Measurements from ENCODE around the gene PIK3AP1. TPM values are rescaled to one million over a fixed set of nuclear protein-coding genes. Genes with fewer than 3 reads are reported as not detected.
"Not testable (repeated sequence)": the region's sequence is repeated elsewhere in the genome, so short reads cannot be mapped to it uniquely, and the experiment has no call there.

Gene PIK3AP1
- total RNA-seq, 2 experiments from 2014 or later = 8.7 to 11.5 TPM

DNA sequence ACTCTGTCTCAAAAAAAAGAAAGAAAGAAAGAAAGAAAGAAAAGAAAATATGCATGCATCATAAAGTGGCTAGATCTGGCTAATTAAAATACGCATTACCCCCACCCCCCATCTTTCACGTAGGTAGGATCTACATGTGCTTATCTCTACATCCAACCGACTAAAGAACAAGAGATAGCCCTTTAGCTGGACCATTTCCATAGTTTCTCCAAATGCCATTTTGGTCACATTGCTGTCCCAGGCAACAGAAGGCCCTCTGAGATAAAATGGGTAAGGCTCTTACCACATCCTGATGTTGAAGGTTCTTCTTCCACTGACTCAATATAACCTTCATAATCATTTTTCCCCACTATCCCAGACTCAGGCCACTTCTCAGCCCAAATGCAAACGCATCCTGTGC lies 31.5 kb downstream of the PIK3AP1 start:
- CTCF ChIA-PET = no interaction called here
- no peak overlapping the region for H3K27ac Mint-ChIP-seq
- H3K36me3 Mint-ChIP-seq = no peaks in the 10 kb centered on the region

DNA sequence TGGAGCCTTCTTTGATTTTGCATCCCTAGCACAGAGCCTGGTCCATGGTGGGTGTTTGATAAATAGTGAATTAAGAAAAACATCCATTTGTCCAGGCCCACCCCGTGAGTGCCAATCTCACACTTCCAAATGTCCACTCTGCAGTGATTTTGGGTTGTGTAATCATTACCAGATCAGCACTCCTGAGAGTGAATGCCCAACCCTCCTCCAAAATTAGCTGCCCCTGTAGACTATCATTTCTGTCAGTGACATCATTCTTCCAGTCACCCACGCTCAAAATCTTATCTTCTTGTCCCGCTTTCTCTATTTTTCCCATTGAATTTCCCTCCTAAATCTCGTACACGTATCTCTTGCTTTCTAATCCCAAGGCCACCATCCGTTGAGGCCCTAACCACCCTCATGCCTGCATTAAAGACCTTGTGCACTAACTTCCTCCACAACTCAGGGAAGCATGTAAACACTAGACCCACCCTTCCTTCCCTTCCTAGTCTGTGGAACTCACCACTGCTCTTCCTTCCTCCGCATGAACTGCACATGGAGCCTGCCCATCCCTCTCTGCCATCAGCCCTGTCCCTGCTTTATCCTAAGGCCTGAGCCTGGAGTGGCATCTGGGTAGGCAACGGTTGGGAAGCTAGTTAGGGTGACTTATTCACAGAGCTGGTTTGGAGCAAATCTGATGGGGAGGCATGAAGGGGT lies 32.8 kb downstream of the PIK3AP1 start:
- Mint-ChIP-seq H3K4me1 (peaks cover 29% of the 10 kb centered on the region), H3K27me3 (peaks cover 1% of the 10 kb centered on the region), H3K36me3 (no peaks in the 10 kb centered on the region), H3K27ac (no peak overlapping the region), H3K4me3 (no peak overlapping the region), H3K9me3 (ENCODE audit: low read depth) (no peaks in the 10 kb centered on the region)
- CTCF ChIA-PET = no interaction called here
- no peak for ATAC-seq
- no peak for DNase-seq

More for the DNA sequence above, 31.5 kb downstream of the PIK3AP1 start:
- no peaks in the 10 kb centered on the region for H3K27me3 Mint-ChIP-seq
- no peak for ATAC-seq
- no peak overlapping the region for H3K4me3 Mint-ChIP-seq
- no peaks in the 10 kb centered on the region for H3K9me3 Mint-ChIP-seq (ENCODE audit: low read depth)
- no peak for DNase-seq
- peaks cover 38% of the 10 kb centered on the region for H3K4me1 Mint-ChIP-seq

DNA sequence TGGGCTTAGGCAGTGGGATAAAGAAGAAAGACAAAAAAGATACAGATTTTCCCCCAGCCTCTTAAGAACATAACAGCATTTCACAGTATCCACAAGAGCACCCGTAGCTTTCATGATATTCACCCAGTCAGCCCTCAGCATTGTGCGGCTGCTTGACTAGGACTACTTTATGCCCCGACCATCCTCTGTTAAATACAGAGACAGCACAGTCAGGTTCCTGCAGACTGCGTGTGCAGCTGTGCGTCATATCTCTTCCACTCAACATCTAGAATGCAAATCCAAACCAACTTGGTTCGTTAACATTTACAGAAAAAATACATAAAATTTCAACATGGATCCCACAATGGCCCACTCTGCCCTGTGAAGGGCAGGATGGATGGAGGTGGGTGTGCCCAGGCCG lies 33.8 kb downstream of the PIK3AP1 start:
- H3K36me3 Mint-ChIP-seq = no peaks in the 10 kb centered on the region
- peaks cover 26% of the 10 kb centered on the region for H3K4me1 Mint-ChIP-seq
- no peak for ATAC-seq
- H3K27ac Mint-ChIP-seq = no peak overlapping the region
- no peak overlapping the region for H3K4me3 Mint-ChIP-seq
- DNase-seq = no peak
- peaks cover 2% of the 10 kb centered on the region for H3K27me3 Mint-ChIP-seq
- no peaks in the 10 kb centered on the region for H3K9me3 Mint-ChIP-seq (ENCODE audit: low read depth)
- CTCF ChIA-PET = interaction anchor here (1.7 kb wide), 1 partner anchor 9 kb away, joined by 4 read pairs; no protein-coding TSS in a partner anchor

DNA sequence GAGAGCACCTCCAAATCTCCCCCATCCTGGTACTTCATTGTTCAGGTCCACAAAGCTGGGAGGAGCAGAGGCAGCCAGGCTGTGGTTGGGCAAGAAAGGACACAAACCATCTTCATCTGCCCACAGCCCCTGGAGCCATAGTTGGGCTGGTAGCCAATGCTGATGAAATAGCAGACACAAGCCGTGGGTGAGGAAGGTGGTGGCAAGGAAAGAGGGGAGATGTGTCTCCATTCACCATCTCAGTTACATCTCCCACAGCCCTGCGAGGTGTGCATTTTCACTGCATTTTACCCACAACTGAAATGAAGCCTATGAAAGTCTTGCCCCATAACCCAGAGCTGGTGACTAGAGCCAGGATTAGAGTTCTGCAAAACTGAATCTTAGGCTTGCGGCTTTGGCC lies 35.0 kb downstream of the PIK3AP1 start:
- H3K4me1 Mint-ChIP-seq = peaks cover 15% of the 10 kb centered on the region
- H3K27ac Mint-ChIP-seq = no peak overlapping the region
- DNase-seq (no peak), ATAC-seq (no peak)
- peaks cover 4% of the 10 kb centered on the region for H3K27me3 Mint-ChIP-seq
- CTCF ChIA-PET = interaction anchor here (1.7 kb wide), 1 partner anchor 11 kb away, joined by 4 read pairs; no protein-coding TSS in a partner anchor
- H3K4me3 Mint-ChIP-seq = no peak overlapping the region
- no peaks in the 10 kb centered on the region for H3K36me3 Mint-ChIP-seq
- H3K9me3 Mint-ChIP-seq (ENCODE audit: low read depth) = peaks cover 4% of the 10 kb centered on the region

DNA sequence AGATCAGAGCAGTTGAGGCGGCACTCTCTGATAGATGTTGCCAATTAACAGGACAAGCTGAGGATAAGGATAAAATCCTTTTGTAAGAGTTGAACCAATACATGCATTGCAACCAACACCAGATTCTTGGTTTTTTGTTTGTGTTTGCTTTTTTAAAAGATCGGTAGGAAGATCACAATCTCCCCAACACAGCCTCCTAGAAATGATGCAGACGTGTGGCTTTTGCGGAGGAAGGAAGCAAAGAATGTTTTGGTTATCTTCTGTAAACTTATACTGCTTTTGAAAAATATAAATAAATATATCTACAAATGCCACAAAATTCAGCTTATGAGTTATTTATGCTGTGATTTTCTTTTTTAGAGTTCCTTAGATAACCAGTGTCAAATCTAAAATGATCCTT lies 35.5 kb downstream of the PIK3AP1 start:
- H3K27me3 Mint-ChIP-seq = peaks cover 4% of the 10 kb centered on the region
- CTCF ChIA-PET = no interaction called here

DNA sequence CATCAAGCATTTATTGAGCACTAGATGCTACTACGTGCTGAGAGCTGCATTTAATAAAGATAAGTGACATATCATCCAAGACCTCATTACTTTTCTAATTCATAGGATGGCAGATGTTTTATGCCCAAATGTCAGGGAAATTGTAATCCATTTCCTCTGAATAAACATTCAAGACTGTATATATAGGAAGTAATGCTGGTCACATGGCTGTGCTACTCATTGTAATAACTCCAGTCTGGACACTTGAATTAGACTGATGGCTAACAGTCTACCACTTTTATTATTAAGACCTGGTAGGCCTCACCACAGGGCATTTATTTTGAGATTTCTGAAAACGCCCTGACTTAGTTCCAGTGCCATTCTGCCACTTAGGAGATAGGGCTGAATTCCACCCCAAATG lies 36.6 kb downstream of the PIK3AP1 start:
- Mint-ChIP-seq H3K36me3 (no peaks in the 10 kb centered on the region), H3K4me3 (no peak overlapping the region), H3K27me3 (peaks cover 4% of the 10 kb centered on the region), H3K27ac (no peak overlapping the region), H3K9me3 (ENCODE audit: low read depth) (peaks cover 4% of the 10 kb centered on the region), H3K4me1 (peaks cover 7% of the 10 kb centered on the region)
- DNase-seq (no peak), ATAC-seq (no peak)
- CTCF ChIA-PET = no interaction called here

More for the DNA sequence above, 35.5 kb downstream of the PIK3AP1 start:
- DNase-seq = no peak
- Mint-ChIP-seq H3K36me3 (no peaks in the 10 kb centered on the region), H3K4me3 (no peak overlapping the region), H3K9me3 (ENCODE audit: low read depth) (peaks cover 4% of the 10 kb centered on the region), H3K27ac (no peak overlapping the region), H3K4me1 (peaks cover 15% of the 10 kb centered on the region)
- ATAC-seq = no peak

DNA sequence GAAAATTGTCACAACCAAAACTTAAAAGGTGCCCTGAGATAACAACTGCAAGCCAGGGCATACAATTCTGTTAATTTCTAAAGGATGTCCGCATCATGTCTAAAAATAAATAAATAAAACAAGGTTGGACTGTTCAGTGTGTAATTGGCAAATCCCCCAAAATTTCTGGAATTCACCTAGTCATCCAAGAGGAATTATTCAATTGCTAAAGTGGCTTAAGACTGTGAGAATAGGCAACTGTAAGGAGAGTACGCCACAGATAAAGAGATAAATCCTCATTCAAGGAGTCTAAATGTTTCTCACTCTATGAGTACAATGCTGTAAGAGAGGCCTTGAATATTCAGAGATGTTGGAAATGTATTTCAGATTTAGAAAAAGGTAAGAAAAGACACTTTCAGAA lies 37.2 kb downstream of the PIK3AP1 start:
- CTCF ChIA-PET = interaction anchor here (0.7 kb wide), 1 partner anchor 42 kb away, joined by 3 read pairs; no protein-coding TSS in a partner anchor

DNA sequence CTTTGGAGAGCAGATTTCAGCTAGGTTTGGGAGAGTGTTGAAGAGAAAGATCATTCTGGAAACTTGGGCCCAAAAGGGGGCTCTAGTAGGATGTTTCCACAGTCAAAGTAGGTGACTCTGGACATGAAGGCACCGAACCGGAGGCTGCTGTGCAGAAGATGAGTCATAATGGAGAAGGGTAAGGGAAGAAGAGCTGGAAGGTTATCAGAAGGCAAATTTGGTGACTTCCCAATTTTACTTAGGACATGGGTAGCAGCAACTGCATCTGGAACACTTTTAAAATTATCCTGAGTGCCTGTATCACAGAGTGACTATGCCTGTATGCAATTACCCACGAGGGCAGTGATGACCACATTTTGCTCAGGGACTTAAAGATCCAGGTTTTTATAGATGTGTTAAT lies 38.8 kb downstream of the PIK3AP1 start:
- H3K27me3 Mint-ChIP-seq = peaks cover 4% of the 10 kb centered on the region
- CTCF ChIA-PET = no interaction called here
- H3K27ac Mint-ChIP-seq = no peak overlapping the region

More for the DNA sequence above, 37.2 kb downstream of the PIK3AP1 start:
- peaks cover 4% of the 10 kb centered on the region for H3K27me3 Mint-ChIP-seq
- peaks cover 6% of the 10 kb centered on the region for H3K4me1 Mint-ChIP-seq
- H3K4me3 Mint-ChIP-seq = no peak overlapping the region
- peaks cover 4% of the 10 kb centered on the region for H3K9me3 Mint-ChIP-seq (ENCODE audit: low read depth)
- no peak for DNase-seq
- H3K36me3 Mint-ChIP-seq = no peaks in the 10 kb centered on the region
- ATAC-seq = no peak
- H3K27ac Mint-ChIP-seq = no peak overlapping the region

DNA sequence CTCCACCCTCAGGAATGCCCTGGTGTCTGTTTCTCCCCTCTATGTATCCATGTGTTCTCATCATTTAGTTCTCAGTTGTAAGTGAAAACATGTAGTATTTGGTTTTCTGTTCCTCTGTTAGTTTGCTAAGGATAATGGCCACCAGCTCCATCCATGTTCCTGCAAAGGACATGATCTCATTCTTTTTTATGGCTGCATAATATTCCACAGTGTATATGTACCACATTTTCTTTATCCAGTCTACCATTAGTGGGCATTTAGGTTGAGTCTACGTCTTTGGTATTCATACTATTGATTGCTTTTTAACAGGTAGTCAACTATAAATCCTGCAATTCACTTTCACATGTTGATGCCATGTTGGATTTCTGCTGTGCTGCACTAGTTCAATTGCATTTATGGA lies 39.9 kb downstream of the PIK3AP1 start:
- H3K9me3 Mint-ChIP-seq (ENCODE audit: low read depth); H3K36me3 Mint-ChIP-seq; H3K4me1 Mint-ChIP-seq; H3K27me3 Mint-ChIP-seq; H3K27ac Mint-ChIP-seq; ATAC-seq; CTCF ChIA-PET; H3K4me3 Mint-ChIP-seq; DNase-seq: not testable (repeated sequence)

More for the DNA sequence above, 38.8 kb downstream of the PIK3AP1 start:
- no peak for DNase-seq
- peaks cover 6% of the 10 kb centered on the region for H3K4me1 Mint-ChIP-seq
- no peaks in the 10 kb centered on the region for H3K36me3 Mint-ChIP-seq
- H3K9me3 Mint-ChIP-seq (ENCODE audit: low read depth) = peaks cover 4% of the 10 kb centered on the region
- no peak for ATAC-seq
- H3K4me3 Mint-ChIP-seq = no peak overlapping the region

DNA sequence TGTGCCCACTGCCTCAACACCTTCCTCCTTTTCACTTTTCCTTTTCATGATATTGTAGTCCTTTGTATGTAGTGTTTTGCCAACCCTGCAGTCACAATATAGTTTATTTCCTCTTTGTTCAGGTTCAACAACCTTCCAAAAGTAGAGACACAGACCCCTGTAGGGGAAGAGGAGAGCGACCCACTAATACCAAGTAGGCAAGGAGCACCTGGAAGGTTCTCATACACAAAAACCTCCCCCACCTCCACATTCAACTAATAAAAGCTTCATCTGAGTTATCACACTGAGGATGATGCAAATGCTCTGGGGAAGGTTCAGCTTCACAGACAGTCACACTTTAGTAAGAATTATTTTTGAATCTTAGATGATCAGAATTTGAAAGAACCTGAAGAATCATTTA lies 41.6 kb downstream of the PIK3AP1 start:
- H3K4me3 Mint-ChIP-seq = no peak overlapping the region
- CTCF ChIA-PET = interaction anchor here (0.8 to 1.4 kb wide), 2 partner anchors 15 to 38 kb away, joined by 3 read pairs; no protein-coding TSS in a partner anchor
- ATAC-seq = no peak
- H3K36me3 Mint-ChIP-seq = no peaks in the 10 kb centered on the region
- H3K4me1 Mint-ChIP-seq = peaks cover 15% of the 10 kb centered on the region
- peaks cover 4% of the 10 kb centered on the region for H3K9me3 Mint-ChIP-seq (ENCODE audit: low read depth)
- H3K27me3 Mint-ChIP-seq = peaks cover 4% of the 10 kb centered on the region
- H3K27ac Mint-ChIP-seq = no peak overlapping the region
- no peak for DNase-seq

DNA sequence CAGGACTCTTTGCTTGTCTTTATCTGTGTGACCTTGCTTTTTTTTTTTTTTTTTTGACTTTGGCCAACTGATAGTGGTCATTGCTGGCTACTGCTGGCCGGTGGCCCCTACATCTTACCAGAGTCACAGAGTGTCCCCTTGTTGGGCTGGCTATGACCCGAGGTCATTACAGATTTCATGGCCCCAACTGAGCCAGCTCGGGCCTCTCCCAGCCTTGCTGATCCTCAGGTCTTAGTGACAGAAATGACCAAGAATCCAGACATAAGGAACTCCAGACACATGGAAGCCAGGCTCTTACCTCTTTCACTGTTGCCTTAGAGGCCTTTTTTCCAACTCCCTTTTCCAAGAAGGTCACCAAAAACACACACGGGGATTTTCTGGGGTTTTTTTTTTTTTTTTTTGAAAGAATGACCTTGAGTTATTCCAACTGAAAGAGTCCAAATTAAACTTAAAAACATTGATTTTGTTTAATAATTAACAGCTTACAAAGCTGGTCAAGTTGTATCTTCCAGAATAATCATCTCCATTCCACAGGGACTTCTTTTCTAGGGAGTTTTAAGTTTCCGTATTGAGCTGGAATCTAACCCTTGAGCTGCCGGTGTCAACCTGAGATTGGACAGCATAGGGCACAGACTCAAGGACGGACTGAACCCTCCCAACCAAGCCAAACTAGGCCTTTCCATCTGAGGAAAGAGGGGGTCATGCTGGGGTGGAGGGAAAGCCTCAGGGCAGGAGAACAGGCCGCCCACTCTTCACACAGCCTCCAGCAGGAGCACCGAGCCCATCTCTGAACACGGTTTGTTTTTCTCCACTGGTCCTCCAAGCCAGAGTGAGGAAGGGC lies 43.8 kb downstream of the PIK3AP1 start:
- peaks cover 2% of the 10 kb centered on the region for H3K27me3 Mint-ChIP-seq
- ATAC-seq = no peak
- no peak for DNase-seq
- peak overlapping the region; percentile 11 for H3K27ac Mint-ChIP-seq
- peaks cover 31% of the 10 kb centered on the region for H3K4me1 Mint-ChIP-seq
- peaks cover 4% of the 10 kb centered on the region for H3K9me3 Mint-ChIP-seq (ENCODE audit: low read depth)
- peaks cover under 1% of the 10 kb centered on the region for H3K36me3 Mint-ChIP-seq
- CTCF ChIA-PET = interaction anchor here (1.0 kb wide), 1 partner anchor 726 kb away, joined by 3 read pairs; no protein-coding TSS in a partner anchor
- H3K4me3 Mint-ChIP-seq = no peak overlapping the region

DNA sequence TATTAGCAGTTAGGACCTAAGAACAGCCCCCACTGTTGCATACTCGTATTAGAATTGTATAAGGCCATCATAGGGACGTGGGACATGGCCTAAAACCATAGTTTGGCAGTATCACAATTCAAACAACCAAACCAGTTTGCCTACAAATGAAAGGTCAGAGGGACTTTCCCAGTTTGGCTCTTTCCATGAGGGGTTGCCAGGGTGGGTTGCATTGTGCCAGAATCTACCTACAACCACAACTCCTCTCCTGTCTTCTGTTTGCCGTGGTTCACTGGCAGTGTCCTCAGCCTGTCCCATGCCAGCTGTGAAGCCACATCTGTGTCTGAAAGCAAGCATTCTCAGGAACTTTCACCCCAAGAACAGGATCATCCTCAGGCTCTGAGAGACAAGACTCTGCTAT lies 44.5 kb downstream of the PIK3AP1 start:
- CTCF ChIA-PET = interaction anchor here (1.0 kb wide), 1 partner anchor 726 kb away, joined by 3 read pairs; no protein-coding TSS in a partner anchor
- H3K4me3 Mint-ChIP-seq = no peak overlapping the region
- H3K4me1 Mint-ChIP-seq = peaks cover 37% of the 10 kb centered on the region

DNA sequence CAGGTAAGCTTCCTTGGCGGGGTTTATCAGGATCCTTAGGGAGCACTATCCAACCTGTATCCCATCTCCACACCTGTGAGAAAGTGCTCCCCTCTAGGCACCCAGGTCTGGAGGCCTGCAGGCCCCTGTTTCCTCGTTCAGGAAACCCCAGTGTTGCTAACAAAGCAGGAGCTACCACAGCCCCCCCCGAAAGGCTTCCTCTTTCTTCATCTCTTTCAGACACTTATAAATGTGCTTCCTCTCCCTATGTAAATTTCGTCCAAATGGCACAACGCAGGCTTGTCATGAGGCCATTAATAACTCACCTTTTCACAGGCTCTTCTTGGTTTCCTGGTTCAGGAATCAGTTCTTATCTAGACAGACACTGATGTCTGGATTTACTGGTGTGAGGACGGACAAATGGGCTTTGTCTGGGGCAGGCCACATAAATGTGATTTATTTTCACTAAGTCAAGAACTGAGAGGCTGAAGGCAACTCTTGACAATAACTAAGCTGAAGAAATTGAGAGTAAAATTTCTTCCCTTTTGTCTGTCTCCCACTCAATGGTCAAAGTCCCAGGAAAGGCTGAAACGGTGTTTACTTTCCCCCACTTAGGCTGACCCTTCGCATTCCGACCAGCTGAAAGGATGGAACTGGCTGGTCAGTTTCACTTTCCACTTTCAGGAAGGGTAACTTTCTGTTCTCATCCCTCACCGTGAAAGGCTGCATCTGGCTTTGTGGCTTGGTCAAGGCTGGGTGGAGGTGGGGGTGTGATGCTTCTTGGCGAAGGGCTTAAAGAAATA lies 46.8 kb downstream of the PIK3AP1 start:
- H3K4me3 Mint-ChIP-seq = no peak overlapping the region
- H3K9me3 Mint-ChIP-seq (ENCODE audit: low read depth) = no peaks in the 10 kb centered on the region
- peak overlapping the region; percentile 28 for H3K27ac Mint-ChIP-seq
- H3K4me1 Mint-ChIP-seq = peaks cover 52% of the 10 kb centered on the region
- DNase-seq (no peak), ATAC-seq (no peak)
- CTCF ChIA-PET = interaction anchor here (0.8 to 2.1 kb wide), 6 partner anchors 18 to 89 kb away, joined by 3 to 6 read pairs (median 4); no protein-coding TSS in a partner anchor
- H3K36me3 Mint-ChIP-seq = peaks cover 2% of the 10 kb centered on the region
- no peaks in the 10 kb centered on the region for H3K27me3 Mint-ChIP-seq

More for the DNA sequence above, 44.5 kb downstream of the PIK3AP1 start:
- Mint-ChIP-seq H3K9me3 (ENCODE audit: low read depth) (peaks cover 2% of the 10 kb centered on the region), H3K27me3 (peaks cover 2% of the 10 kb centered on the region), H3K36me3 (peaks cover 2% of the 10 kb centered on the region), H3K27ac (no peak overlapping the region)
- ATAC-seq (no peak), DNase-seq (no peak)
